Upper lobe of left lung (tissue), 4 donors: ENCODE results near the gene NGEF.

ENCODE experiments used
- CTCF ChIP-seq, 6 experiments: fragments of 450-650 bp in 4 of 6; fragments of 200-600 bp in 2 of 6; sonication (generic) in 2 of 6; IDR thresholded peaks; one replicate each; pipeline ENCODE4 v1.5.1; 2016 to 2019; ENCODE audit warnings: antibody characterized with exemption in 6 of 6
- EP300 ChIP-seq, 4 donors: sonication (generic); formaldehyde crosslinking; IDR thresholded peaks; one replicate each; pipeline ENCODE4 v1.5.1; 2017; ENCODE audit warnings: antibody characterized with exemption in 4 of 4, control low read depth in 2 of 4
- POLR2A ChIP-seq, 4 donors: fragments of 450-650 bp; IDR thresholded peaks; one replicate each; pipeline ENCODE4 v1.5.1; 2016 to 2017; ENCODE audit warnings: antibody characterized with exemption in 4 of 4, mild to moderate bottlenecking in 2 of 4
- POLR2AphosphoS5 ChIP-seq, 2 donors: sonication (generic); formaldehyde crosslinking; IDR thresholded peaks; one replicate each; pipeline ENCODE4 v1.5.1; 2017; ENCODE audit warnings: antibody characterized with exemption in 2 of 2

DNA sequence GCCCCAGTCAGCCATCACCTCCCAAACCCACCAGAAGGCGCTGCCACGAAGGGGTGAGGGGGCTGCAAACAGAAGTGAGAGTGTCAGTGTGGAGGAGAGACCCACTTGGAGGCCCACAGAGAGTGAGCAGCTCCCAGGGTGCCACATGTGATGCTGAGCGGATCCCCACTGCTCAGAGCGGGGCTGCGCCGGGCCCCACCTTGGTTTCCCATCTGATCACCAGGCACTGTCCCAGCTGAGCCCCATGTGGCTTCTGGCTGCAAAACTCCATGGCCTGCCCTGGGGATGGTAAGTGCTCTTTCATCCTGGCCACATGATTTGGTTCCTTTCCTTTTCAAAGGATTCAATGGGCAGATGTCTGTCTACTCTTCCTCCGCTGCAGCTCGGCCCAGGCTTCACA lies 119.2 kb downstream of the NGEF start:
- TF ChIP-seq POLR2AphosphoS5 (IDR thresholded peaks at IDR 0.05), result no peak
- no peak for TF ChIP-seq POLR2A (IDR thresholded peaks at IDR 0.05)
- no peak for TF ChIP-seq CTCF (IDR thresholded peaks at IDR 0.05)
- no peak for TF ChIP-seq EP300 (IDR thresholded peaks at IDR 0.05)
